NT2/D1 (cell line): ENCODE data around the gene GFOD1.

Experiments used
- YY1 ChIP-seq: IDR thresholded peaks from 2 replicates; pipeline ENCODE4 v1.6.1; 2011; ENCODE audit not compliant: insufficient read length, insufficient read depth
- ZNF274 ChIP-seq: IDR thresholded peaks from 2 replicates; pipeline ENCODE4 v1.6.1; 2011; ENCODE audit warnings: mild to moderate bottlenecking, low read depth, low read length

DNA sequence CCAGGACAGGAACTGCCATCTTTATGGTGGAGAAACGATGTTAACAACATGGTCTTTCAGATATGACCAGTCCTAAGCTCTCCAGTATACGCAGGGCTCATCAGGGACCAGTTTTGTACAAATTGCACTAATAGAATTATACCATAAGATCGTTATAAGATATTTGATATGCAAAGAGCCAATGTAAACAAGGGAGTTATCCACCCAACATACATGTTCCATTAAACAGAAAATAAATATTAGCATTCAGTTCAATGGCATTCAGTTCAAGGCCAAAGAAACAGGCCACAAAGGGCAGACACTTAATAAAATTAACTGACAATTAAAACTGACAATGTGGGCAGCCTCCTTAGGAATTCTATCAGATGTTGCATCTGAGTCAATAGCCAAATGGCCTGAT lies 2.6 kb downstream of the GFOD1 start:
- TF ChIP-seq YY1 (no peak), ZNF274 (no peak)
